ENCODE measurements around the gene BGLAP.

The BGLAP gene

GRCh38 chr1:156226782-156227181, 15.2 kb upstream of the BGLAP start:
- DNase-seq (ENCODE audit: low read depth in 2 of 2), result no peak

GRCh38 chr1:156228501-156228900, 13.5 kb upstream of the BGLAP start:
- no peak for DNase-seq (ENCODE audit: low read depth in 2 of 2)

GRCh38 chr1:156229809-156230472, 12.0 kb upstream of the BGLAP start:
- DNase-seq (ENCODE audit: low read depth in 2 of 2), result no peak

GRCh38 chr1:156230473-156230837, 11.5 kb upstream of the BGLAP start:
- DNase-seq (ENCODE audit: low read depth in 2 of 2), result no peak

GRCh38 chr1:156232201-156232894, 9.6 kb upstream of the BGLAP start:
- no peak for DNase-seq (ENCODE audit: low read depth in 2 of 2)

- no peak for DNase-seq (ENCODE audit: low read depth in 2 of 2)
These were observed 8.4 kb upstream of the BGLAP start for GRCh38 chr1:156233426-156234127.

- no peak for DNase-seq (ENCODE audit: low read depth in 2 of 2)
These were observed 5.8 kb upstream of the BGLAP start for GRCh38 chr1:156236164-156236563.

- no peak for DNase-seq (ENCODE audit: low read depth in 2 of 2)
These were observed 3.7 kb upstream of the BGLAP start for GRCh38 chr1:156238248-156238647.

- no peak for DNase-seq (ENCODE audit: low read depth in 2 of 2)
These were observed 623 bp upstream of the BGLAP start for GRCh38 chr1:156241311-156241811.

- DNase-seq (ENCODE audit: low read depth in 2 of 2), result no peak
These were observed 754 bp downstream of the BGLAP start for GRCh38 chr1:156242738-156243137.

- DNase-seq (ENCODE audit: low read depth in 2 of 2), result no peak
These were observed 2.1 kb downstream of the BGLAP start for GRCh38 chr1:156244126-156244525.

GRCh38 chr1:156244712-156245111, 2.7 kb downstream of the BGLAP start:
- no peak for DNase-seq (ENCODE audit: low read depth in 2 of 2)

GRCh38 chr1:156245451-156246232, 3.7 kb downstream of the BGLAP start:
- DNase-seq (ENCODE audit: low read depth in 2 of 2), result no peak

- no peak for DNase-seq (ENCODE audit: low read depth in 2 of 2)
These were observed 4.3 kb downstream of the BGLAP start for GRCh38 chr1:156246241-156246780.

GRCh38 chr1:156246781-156247459, 4.9 kb downstream of the BGLAP start:
- no peak for DNase-seq (ENCODE audit: low read depth in 2 of 2)

GRCh38 chr1:156247460-156248322, 5.7 kb downstream of the BGLAP start, which contains the start of gene PAQR6:
Gene PAQR6 (minus strand): TSS chr1:156248056. CDS start chr1:156246731, 1,325 bp downstream.
- DNase-seq (ENCODE audit: low read depth in 2 of 2), result no peak

- no peak for DNase-seq (ENCODE audit: low read depth in 2 of 2)
These were observed 6.3 kb downstream of the BGLAP start for GRCh38 chr1:156248323-156248683.

- no peak for DNase-seq (ENCODE audit: low read depth in 2 of 2)
These were observed 7.6 kb downstream of the BGLAP start for GRCh38 chr1:156249593-156249992.

- no peak for DNase-seq (ENCODE audit: low read depth in 2 of 2)
These were observed 9.5 kb downstream of the BGLAP start for GRCh38 chr1:156251527-156251926.

GRCh38 chr1:156253634-156254033, 11.7 kb downstream of the BGLAP start:
- DNase-seq (ENCODE audit: low read depth in 2 of 2), result no peak
